Keratinocyte (primary cell): ENCODE results near the gene POLE3. TPM values are rescaled to one million over a fixed set of nuclear protein-coding genes. Genes with fewer than 3 reads are reported as not detected.

ENCODE experiments used
- DNase-seq: peaks from one replicate; pipeline ENCODE4 v3.0.0-alpha.2; 2011; ENCODE audit warnings: low read depth, missing footprints, low spot score
- FAIRE-seq: peaks from 2 replicates; lab custom pipeline; 2011; peaks lifted over from hg19 to GRCh38; lab: Jason Lieb, UNC
- H2AFZ ChIP-seq: 2 replicates; pipeline ENCODE4 v1.6.0; 2012; ENCODE audit warnings: low read length, control low read depth, inconsistent platforms; ENCODE audit not compliant: control insufficient read depth
- H3K27ac ChIP-seq: 2 replicates; pipeline ENCODE4 v1.5.1; 2011; ENCODE audit warnings: low read length; ENCODE audit not compliant: control insufficient read depth, insufficient read depth
- H3K27me3 ChIP-seq: 3 replicates; pipeline ENCODE4 v1.6.0; 2011; ENCODE audit warnings: low read length; ENCODE audit not compliant: control insufficient read depth, insufficient read depth; ENCODE audit errors: extremely low read depth
- H3K36me3 ChIP-seq, 2 experiments: 2 replicates in 1 of 2; 3 replicates in 1 of 2; pipeline ENCODE4 v1.5.1; 2011; ENCODE audit warnings: low read length in 2 of 2, mild to moderate bottlenecking in 1 of 2; ENCODE audit not compliant: control insufficient read depth in 2 of 2, insufficient read depth in 2 of 2; ENCODE audit errors: extremely low read depth in 1 of 2
- H3K4me1 ChIP-seq: 3 replicates; pipeline ENCODE4 v1.5.1; 2011; ENCODE audit warnings: low read length; ENCODE audit not compliant: control insufficient read depth, insufficient read depth; ENCODE audit errors: extremely low read depth
- H3K4me2 ChIP-seq: 3 replicates; pipeline ENCODE4 v1.6.0; 2011; ENCODE audit warnings: low read depth, low read length; ENCODE audit not compliant: control insufficient read depth, insufficient read depth; ENCODE audit errors: extremely low read depth
- H3K4me3 ChIP-seq, 3 experiments: fragments of 200-600 bp in 1 of 3; sonication (generic) in 1 of 3; 2 replicates in 2 of 3; 3 replicates in 1 of 3; pipeline ENCODE4 v1.5.1; 2011 to 2016; ENCODE audit warnings: low read length in 3 of 3, mild to moderate bottlenecking in 3 of 3, control low read depth in 2 of 3, inconsistent platforms in 1 of 3, low read depth in 1 of 3, mixed read lengths in 1 of 3, mixed run types in 1 of 3, moderate library complexity in 1 of 3; ENCODE audit not compliant: control insufficient read depth in 2 of 3, insufficient read depth in 2 of 3; ENCODE audit errors: extremely low read depth in 1 of 3
- H3K79me2 ChIP-seq: 2 replicates; pipeline ENCODE4 v1.6.0; 2012; ENCODE audit warnings: low read length; ENCODE audit not compliant: control insufficient read depth, insufficient read depth
- H3K9ac ChIP-seq: 3 replicates; pipeline ENCODE4 v1.6.0; 2011; ENCODE audit warnings: low read length; ENCODE audit not compliant: control insufficient read depth, insufficient read depth; ENCODE audit errors: extremely low read depth
- H3K9me1 ChIP-seq: 3 replicates; pipeline ENCODE4 v1.6.0; 2011; ENCODE audit warnings: low read length; ENCODE audit not compliant: control insufficient read depth, insufficient read depth; ENCODE audit errors: extremely low read depth
- H3K9me3 ChIP-seq: 2 replicates; pipeline ENCODE4 v1.5.1; 2012; ENCODE audit warnings: low read depth, low read length; ENCODE audit not compliant: control insufficient read depth
- H4K20me1 ChIP-seq: 3 replicates; pipeline ENCODE4 v1.6.0; 2011; ENCODE audit warnings: low read length; ENCODE audit not compliant: control insufficient read depth, insufficient read depth; ENCODE audit errors: extremely low read depth
- CTCF ChIP-seq, 3 experiments: IDR thresholded peaks in 1 of 3; conservative IDR thresholded peaks in 1 of 3; optimal IDR thresholded peaks in 1 of 3; 2 replicates in 2 of 3; 3 replicates in 1 of 3; pipeline versions ENCODE3 to v1.5.1; 2011; ENCODE audit warnings: low read length in 3 of 3, mild to moderate bottlenecking in 3 of 3, moderate library complexity in 2 of 3, control low read depth in 1 of 3, inconsistent platforms in 1 of 3; ENCODE audit not compliant: insufficient read depth in 2 of 3; ENCODE audit errors: extremely low read depth in 1 of 3
- EZH2 ChIP-seq: IDR thresholded peaks from one replicate; pipeline ENCODE4 v1.6.1; 2012; ENCODE audit warnings: inconsistent platforms, mild to moderate bottlenecking, low read length, moderate library complexity
- dilution Hi-C: fragments of 300-500 bp; cut with MboI; formaldehyde crosslinking; loops from one replicate; pipeline ENCODE4 v1.7.0; 2020; ENCODE audit warnings: low sequenced_read_pairs; ENCODE audit not compliant: extremely low pct_ligation_motif_present
- polyA plus RNA-seq, 5 experiments: library from polyadenylated mRNA; depleted of rRNA in 3 of 5; stranded (reverse) in 3 of 5; stranded (forward) in 1 of 5; unstranded in 1 of 5; fragments of >200 nt; gene quantifications; 1 replicate in 1 of 5; 2 replicates in 3 of 5; 3 replicates in 1 of 5; pipeline versions ENCODE4 v1.2.1 to v1.2.3, GENCODE V29; 2011 to 2012; ENCODE audit warnings: missing spikeins in 2 of 5, low read depth in 1 of 5, low replicate concordance in 1 of 5

POLE3 gene
- polyA plus RNA-seq, 1 donor (not counting 4 experiments of a cell fraction or from before 2014, with no cell fraction given) = 77.2 TPM

GRCh38 chr9:113364951-113365350 is 45.5 kb downstream of the POLE3 start:
- no peak for FAIRE-seq

DNA sequence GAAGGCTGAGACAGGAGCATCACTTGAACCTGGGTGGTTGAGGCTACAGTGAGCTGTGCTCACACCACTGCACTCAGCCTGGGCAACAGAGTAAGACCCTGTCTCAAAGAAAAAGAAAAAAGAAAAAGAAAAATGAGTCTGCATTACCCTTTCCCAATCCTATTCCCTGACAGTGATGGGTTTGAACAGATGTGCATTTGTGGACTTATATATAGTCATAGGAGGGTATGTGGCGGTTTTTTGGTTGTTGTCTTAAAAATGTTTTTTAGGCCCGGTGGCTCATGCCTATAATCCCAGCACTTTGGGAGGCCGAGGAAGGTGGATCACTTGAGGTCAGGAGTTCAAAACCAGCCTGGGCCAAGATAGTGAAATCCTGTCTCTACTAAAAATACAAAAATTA is 47.1 kb downstream of the POLE3 start:
- H3K4me1 ChIP-seq = no peaks in the 10 kb centered on the region
- H3K36me3 ChIP-seq = no peaks in the 10 kb centered on the region
- H3K4me3 ChIP-seq = no peak overlapping the region
- TF ChIP-seq CTCF (optimal IDR thresholded peaks at IDR 0.05 in 1 of 3, IDR thresholded peaks at IDR 0.05 in 1 of 3, conservative IDR thresholded peaks at IDR 0.05 in 1 of 3; ENCODE audit: extremely low read depth in 1 of 3, insufficient read depth in 2 of 3, low read length in 3 of 3) (no peak), EZH2 (no peak)
- no peak for FAIRE-seq
- no peaks in the 10 kb centered on the region for H3K9me3 ChIP-seq
- no peak overlapping the region for H3K9ac ChIP-seq
- no peak overlapping the region for H3K4me2 ChIP-seq
- dilution Hi-C loops = no loop called here
- H4K20me1 ChIP-seq = no peaks in the 10 kb centered on the region
- H2AFZ ChIP-seq = no peak overlapping the region
- no peak for DNase-seq
- no peak overlapping the region for H3K27ac ChIP-seq
- H3K9me1 ChIP-seq = no peaks in the 10 kb centered on the region
- no peaks in the 10 kb centered on the region for H3K79me2 ChIP-seq
- H3K27me3 ChIP-seq = no peaks in the 10 kb centered on the region

More at GRCh38 chr9:113364951-113365350, 45.5 kb downstream of the POLE3 start:
- H3K4me2 ChIP-seq = no peak overlapping the region
- dilution Hi-C loops = no loop called here
- no peak overlapping the region for H3K27ac ChIP-seq
- DNase-seq = no peak
- H2AFZ ChIP-seq = no peak overlapping the region
- no peaks in the 10 kb centered on the region for H3K9me3 ChIP-seq
- H3K36me3 ChIP-seq = no peaks in the 10 kb centered on the region
- H3K79me2 ChIP-seq = no peaks in the 10 kb centered on the region
- no peak overlapping the region for H3K4me3 ChIP-seq
- H4K20me1 ChIP-seq = no peaks in the 10 kb centered on the region
- no peaks in the 10 kb centered on the region for H3K4me1 ChIP-seq
- TF ChIP-seq EZH2 = no peak
- TF ChIP-seq CTCF (optimal IDR thresholded peaks at IDR 0.05 in 1 of 3, IDR thresholded peaks at IDR 0.05 in 1 of 3, conservative IDR thresholded peaks at IDR 0.05 in 1 of 3; ENCODE audit: extremely low read depth in 1 of 3, insufficient read depth in 2 of 3, low read length in 3 of 3) = no peak
- no peaks in the 10 kb centered on the region for H3K9me1 ChIP-seq
- H3K27me3 ChIP-seq = no peaks in the 10 kb centered on the region
- no peak overlapping the region for H3K9ac ChIP-seq
